Measurements from ENCODE around the gene USHBP1. TPM values are rescaled to one million over a fixed set of nuclear protein-coding genes. Genes with fewer than 3 reads are reported as not detected.

USHBP1 gene
- total RNA-seq, 1 experiment from 2014 or later: 12.3 TPM

DNA sequence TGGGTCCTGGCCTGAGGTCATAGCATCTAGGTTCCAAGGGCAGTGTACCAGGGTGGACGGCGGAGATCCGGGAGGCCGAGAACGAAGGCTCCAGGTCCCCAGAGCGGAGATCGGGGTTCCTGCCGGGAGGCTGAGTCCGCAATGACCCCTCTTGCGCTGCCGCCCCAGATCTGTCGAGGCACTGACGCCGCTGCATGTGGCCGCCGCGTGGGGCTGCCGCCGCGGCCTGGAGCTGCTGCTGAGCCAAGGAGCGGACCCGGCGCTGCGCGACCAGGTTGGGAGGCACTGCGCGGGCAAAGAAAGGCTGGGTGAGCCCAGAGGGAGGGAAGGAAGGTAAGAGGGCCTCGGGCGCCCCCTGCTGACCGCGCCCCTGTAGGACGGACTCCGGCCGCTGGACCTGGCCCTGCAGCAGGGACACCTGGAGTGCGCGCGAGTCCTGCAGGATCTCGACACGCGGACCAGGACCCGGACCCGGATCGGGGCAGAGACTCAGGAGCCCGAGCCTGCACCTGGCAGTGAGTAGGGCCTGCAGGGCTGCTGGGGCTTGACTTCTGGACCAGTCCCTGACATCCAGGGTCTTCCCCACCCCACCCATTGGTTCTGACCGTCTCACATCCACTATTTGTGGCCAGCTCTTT is 18.1 kb upstream of the USHBP1 start (continued):
- TF ChIP-seq MYBL2 (CRISPR knock-in tag; IDR thresholded peaks at IDR 0.05) (peak; percentile 93), ZNF671 (CRISPR knock-in tag; IDR thresholded peaks at IDR 0.05) (no peak), GRHL2 (CRISPR knock-in tag; IDR thresholded peaks at IDR 0.05; ENCODE audit: insufficient replicate concordance, severe bottlenecking) (no peak), OVOL2 (CRISPR knock-in tag; IDR thresholded peaks at IDR 0.05; ENCODE audit: borderline replicate concordance) (no peak), HMGA2 (CRISPR knock-in tag; IDR thresholded peaks at IDR 0.05) (no peak), IRF2 (CRISPR knock-in tag; IDR thresholded peaks at IDR 0.05; ENCODE audit: borderline replicate concordance, low read depth) (no peak), FOXP1 (CRISPR knock-in tag; IDR thresholded peaks at IDR 0.05; ENCODE audit: borderline replicate concordance) (peak; percentile 99), CREB1 (CRISPR knock-in tag; IDR thresholded peaks at IDR 0.05) (peak; percentile 83; the same call in 1 of the 2 replicates), ZNF121 (CRISPR knock-in tag; IDR thresholded peaks at IDR 0.05) (peak; percentile 93), NR1H2 (CRISPR knock-in tag; IDR thresholded peaks at IDR 0.05) (peak; percentile 94), TP53 (CRISPR knock-in tag; IDR thresholded peaks at IDR 0.05) (peak; percentile 98), JAZF1 (CRISPR knock-in tag; IDR thresholded peaks at IDR 0.05) (no peak), TEAD4 (CRISPR knock-in tag; IDR thresholded peaks at IDR 0.05) (peak; percentile 93), FOXK1 (CRISPR knock-in tag; IDR thresholded peaks at IDR 0.05) (peak; percentile 81; the same call in 1 of the 2 replicates), RORB (CRISPR knock-in tag; IDR thresholded peaks at IDR 0.05) (no peak)
- TF ChIP-seq, protein P1, sequence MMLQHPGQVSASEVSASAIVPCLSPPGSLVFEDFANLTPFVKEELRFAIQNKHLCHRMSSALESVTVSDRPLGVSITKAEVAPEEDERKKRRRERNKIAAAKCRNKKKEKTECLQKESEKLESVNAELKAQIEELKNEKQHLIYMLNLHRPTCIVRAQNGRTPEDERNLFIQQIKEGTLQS (CRISPR knock-in tag; conservative IDR thresholded peaks at IDR 0.05): no peak; the same call in 1 of the 2 replicates
- TF ChIP-seq, protein P2, sequence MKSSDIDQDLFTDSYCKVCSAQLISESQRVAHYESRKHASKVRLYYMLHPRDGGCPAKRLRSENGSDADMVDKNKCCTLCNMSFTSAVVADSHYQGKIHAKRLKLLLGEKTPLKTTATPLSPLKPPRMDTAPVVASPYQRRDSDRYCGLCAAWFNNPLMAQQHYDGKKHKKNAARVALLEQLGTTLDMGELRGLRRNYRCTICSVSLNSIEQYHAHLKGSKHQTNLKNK (CRISPR knock-in tag; IDR thresholded peaks at IDR 0.05): no peak
- TF ChIP-seq, protein P3, sequence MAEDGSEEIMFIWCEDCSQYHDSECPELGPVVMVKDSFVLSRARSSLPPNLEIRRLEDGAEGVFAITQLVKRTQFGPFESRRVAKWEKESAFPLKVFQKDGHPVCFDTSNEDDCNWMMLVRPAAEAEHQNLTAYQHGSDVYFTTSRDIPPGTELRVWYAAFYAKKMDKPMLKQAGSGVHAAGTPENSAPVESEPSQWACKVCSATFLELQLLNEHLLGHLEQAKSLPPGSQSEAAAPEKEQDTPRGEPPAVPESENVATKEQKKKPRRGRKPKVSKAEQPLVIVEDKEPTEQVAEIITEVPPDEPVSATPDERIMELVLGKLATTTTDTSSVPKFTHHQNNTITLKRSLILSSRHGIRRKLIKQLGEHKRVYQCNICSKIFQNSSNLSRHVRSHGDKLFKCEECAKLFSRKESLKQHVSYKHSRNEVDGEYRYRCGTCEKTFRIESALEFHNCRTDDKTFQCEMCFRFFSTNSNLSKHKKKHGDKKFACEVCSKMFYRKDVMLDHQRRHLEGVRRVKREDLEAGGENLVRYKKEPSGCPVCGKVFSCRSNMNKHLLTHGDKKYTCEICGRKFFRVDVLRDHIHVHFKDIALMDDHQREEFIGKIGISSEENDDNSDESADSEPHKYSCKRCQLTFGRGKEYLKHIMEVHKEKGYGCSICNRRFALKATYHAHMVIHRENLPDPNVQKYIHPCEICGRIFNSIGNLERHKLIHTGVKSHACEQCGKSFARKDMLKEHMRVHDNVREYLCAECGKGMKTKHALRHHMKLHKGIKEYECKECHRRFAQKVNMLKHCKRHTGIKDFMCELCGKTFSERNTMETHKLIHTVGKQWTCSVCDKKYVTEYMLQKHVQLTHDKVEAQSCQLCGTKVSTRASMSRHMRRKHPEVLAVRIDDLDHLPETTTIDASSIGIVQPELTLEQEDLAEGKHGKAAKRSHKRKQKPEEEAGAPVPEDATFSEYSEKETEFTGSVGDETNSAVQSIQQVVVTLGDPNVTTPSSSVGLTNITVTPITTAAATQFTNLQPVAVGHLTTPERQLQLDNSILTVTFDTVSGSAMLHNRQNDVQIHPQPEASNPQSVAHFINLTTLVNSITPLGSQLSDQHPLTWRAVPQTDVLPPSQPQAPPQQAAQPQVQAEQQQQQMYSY (CRISPR knock-in tag; IDR thresholded peaks at IDR 0.05): peak; percentile 62; the same call in 1 of the 2 replicates
- TF ChIP-seq, protein P4, sequence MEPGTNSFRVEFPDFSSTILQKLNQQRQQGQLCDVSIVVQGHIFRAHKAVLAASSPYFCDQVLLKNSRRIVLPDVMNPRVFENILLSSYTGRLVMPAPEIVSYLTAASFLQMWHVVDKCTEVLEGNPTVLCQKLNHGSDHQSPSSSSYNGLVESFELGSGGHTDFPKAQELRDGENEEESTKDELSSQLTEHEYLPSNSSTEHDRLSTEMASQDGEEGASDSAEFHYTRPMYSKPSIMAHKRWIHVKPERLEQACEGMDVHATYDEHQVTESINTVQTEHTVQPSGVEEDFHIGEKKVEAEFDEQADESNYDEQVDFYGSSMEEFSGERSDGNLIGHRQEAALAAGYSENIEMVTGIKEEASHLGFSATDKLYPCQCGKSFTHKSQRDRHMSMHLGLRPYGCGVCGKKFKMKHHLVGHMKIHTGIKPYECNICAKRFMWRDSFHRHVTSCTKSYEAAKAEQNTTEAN (CRISPR knock-in tag; IDR thresholded peaks at IDR 0.05): peak; percentile 77
- TF ChIP-seq, protein P5, sequence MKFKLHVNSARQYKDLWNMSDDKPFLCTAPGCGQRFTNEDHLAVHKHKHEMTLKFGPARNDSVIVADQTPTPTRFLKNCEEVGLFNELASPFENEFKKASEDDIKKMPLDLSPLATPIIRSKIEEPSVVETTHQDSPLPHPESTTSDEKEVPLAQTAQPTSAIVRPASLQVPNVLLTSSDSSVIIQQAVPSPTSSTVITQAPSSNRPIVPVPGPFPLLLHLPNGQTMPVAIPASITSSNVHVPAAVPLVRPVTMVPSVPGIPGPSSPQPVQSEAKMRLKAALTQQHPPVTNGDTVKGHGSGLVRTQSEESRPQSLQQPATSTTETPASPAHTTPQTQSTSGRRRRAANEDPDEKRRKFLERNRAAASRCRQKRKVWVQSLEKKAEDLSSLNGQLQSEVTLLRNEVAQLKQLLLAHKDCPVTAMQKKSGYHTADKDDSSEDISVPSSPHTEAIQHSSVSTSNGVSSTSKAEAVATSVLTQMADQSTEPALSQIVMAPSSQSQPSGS (CRISPR knock-in tag; IDR thresholded peaks at IDR 0.05; ENCODE audit: borderline replicate concordance, low read depth): peak; percentile 90; the same call in 1 of the 2 replicates
- TF ChIP-seq, protein P6, sequence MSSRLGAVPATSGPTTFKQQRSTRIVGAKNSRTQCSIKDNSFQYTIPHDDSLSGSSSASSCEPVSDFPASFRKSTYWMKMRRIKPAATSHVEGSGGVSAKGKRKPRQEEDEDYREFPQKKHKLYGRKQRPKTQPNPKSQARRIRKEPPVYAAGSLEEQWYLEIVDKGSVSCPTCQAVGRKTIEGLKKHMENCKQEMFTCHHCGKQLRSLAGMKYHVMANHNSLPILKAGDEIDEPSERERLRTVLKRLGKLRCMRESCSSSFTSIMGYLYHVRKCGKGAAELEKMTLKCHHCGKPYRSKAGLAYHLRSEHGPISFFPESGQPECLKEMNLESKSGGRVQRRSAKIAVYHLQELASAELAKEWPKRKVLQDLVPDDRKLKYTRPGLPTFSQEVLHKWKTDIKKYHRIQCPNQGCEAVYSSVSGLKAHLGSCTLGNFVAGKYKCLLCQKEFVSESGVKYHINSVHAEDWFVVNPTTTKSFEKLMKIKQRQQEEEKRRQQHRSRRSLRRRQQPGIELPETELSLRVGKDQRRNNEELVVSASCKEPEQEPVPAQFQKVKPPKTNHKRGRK (CRISPR knock-in tag; IDR thresholded peaks at IDR 0.05; ENCODE audit: borderline replicate concordance): no peak
- TF ChIP-seq, protein P7, sequence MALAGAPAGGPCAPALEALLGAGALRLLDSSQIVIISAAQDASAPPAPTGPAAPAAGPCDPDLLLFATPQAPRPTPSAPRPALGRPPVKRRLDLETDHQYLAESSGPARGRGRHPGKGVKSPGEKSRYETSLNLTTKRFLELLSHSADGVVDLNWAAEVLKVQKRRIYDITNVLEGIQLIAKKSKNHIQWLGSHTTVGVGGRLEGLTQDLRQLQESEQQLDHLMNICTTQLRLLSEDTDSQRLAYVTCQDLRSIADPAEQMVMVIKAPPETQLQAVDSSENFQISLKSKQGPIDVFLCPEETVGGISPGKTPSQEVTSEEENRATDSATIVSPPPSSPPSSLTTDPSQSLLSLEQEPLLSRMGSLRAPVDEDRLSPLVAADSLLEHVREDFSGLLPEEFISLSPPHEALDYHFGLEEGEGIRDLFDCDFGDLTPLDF (CRISPR knock-in tag; IDR thresholded peaks at IDR 0.05): peak; percentile 89
- TF ChIP-seq, protein P8, sequence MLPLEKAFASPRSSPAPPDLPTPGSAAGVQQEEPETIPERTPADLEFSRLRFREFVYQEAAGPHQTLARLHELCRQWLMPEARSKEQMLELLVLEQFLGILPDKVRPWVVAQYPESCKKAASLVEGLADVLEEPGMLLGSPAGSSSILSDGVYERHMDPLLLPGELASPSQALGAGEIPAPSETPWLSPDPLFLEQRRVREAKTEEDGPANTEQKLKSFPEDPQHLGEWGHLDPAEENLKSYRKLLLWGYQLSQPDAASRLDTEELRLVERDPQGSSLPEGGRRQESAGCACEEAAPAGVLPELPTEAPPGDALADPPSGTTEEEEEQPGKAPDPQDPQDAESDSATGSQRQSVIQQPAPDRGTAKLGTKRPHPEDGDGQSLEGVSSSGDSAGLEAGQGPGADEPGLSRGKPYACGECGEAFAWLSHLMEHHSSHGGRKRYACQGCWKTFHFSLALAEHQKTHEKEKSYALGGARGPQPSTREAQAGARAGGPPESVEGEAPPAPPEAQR (CRISPR knock-in tag; IDR thresholded peaks at IDR 0.05): no peak
- TF ChIP-seq, protein P9, sequence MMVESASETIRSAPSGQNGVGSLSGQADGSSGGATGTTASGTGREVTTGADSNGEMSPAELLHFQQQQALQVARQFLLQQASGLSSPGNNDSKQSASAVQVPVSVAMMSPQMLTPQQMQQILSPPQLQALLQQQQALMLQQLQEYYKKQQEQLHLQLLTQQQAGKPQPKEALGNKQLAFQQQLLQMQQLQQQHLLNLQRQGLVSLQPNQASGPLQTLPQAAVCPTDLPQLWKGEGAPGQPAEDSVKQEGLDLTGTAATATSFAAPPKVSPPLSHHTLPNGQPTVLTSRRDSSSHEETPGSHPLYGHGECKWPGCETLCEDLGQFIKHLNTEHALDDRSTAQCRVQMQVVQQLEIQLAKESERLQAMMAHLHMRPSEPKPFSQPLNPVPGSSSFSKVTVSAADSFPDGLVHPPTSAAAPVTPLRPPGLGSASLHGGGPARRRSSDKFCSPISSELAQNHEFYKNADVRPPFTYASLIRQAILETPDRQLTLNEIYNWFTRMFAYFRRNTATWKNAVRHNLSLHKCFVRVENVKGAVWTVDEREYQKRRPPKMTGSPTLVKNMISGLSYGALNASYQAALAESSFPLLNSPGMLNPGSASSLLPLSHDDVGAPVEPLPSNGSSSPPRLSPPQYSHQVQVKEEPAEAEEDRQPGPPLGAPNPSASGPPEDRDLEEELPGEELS (CRISPR knock-in tag; IDR thresholded peaks at IDR 0.05): peak; percentile 84
- TF ChIP-seq, protein P10, sequence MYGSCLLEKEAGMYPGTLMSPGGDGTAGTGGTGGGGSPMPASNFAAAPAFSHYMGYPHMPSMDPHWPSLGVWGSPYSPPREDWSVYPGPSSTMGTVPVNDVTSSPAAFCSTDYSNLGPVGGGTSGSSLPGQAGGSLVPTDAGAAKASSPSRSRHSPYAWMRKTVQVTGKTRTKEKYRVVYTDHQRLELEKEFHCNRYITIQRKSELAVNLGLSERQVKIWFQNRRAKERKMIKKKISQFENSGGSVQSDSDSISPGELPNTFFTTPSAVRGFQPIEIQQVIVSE (CRISPR knock-in tag; IDR thresholded peaks at IDR 0.05; ENCODE audit: borderline replicate concordance): no peak

Data from WTC11 (cell line).